Mesodermal cell (in vitro differentiated cells): Measurements from ENCODE around the gene FBN3.

Source experiments
- H3K27ac ChIP-seq: 2 replicates; pipeline ENCODE4 v1.7.0; 2013; ENCODE audit warnings: mild to moderate bottlenecking, low read depth, low read length, moderate library complexity; ENCODE audit not compliant: severe bottlenecking
- H3K36me3 ChIP-seq: 2 replicates; pipeline ENCODE4 v1.7.1; 2013; ENCODE audit warnings: mild to moderate bottlenecking, low read length, moderate library complexity; ENCODE audit not compliant: control insufficient read depth, insufficient read depth
- H3K4me1 ChIP-seq: one replicate; pipeline ENCODE4 v1.7.1; 2013; ENCODE audit warnings: mild to moderate bottlenecking, low read length; ENCODE audit not compliant: insufficient read depth, control insufficient read depth, poor library complexity, severe bottlenecking
- H3K4me3 ChIP-seq: 2 replicates; pipeline ENCODE4 v1.7.0; 2013; ENCODE audit warnings: low read length, control low read depth, mild to moderate bottlenecking; ENCODE audit not compliant: insufficient read depth, poor library complexity, severe bottlenecking; ENCODE audit errors: extremely low read depth
- H3K9me3 ChIP-seq: 2 replicates; pipeline ENCODE4 v1.7.1; 2013; ENCODE audit warnings: mild to moderate bottlenecking, low read length, moderate library complexity; ENCODE audit not compliant: control insufficient read depth
- WGBS, 2 experiments: methylation state at CpG; one replicate each; pipeline ENCODE4 v1.1.5; 2013; ENCODE audit warnings: missing lambda C conversion rate in 2 of 2; ENCODE audit not compliant: insufficient coverage in 2 of 2; 5-methylcytosine and 5-hydroxymethylcytosine counted together

Gene FBN3

GRCh38 chr19:8116437-8117293 is 32.7 kb downstream of the FBN3 start:
- Histone ChIP-seq H3K4me3 (no peak overlapping the region), H3K36me3 (no peaks in the 10 kb centered on the region), H3K4me1 (no peaks in the 10 kb centered on the region), H3K27ac (no peak overlapping the region), H3K9me3 (no peaks in the 10 kb centered on the region)
- WGBS, 2 experiments, result 88 to 90% methylated on average over 11 to 15 of the region's 23 CpGs

GRCh38 chr19:8115805-8116396 is 33.5 kb downstream of the FBN3 start:
- Histone ChIP-seq H3K27ac (no peak overlapping the region), H3K4me3 (no peak overlapping the region), H3K4me1 (no peaks in the 10 kb centered on the region), H3K36me3 (no peaks in the 10 kb centered on the region), H3K9me3 (no peaks in the 10 kb centered on the region)
- WGBS, 2 experiments, result 96% methylated on average over 4 to 5 of the region's 6 CpGs

- Histone ChIP-seq H3K4me3 (no peak overlapping the region), H3K4me1 (peaks cover 4% of the 10 kb centered on the region), H3K36me3 (peaks cover 3% of the 10 kb centered on the region), H3K9me3 (no peaks in the 10 kb centered on the region), H3K27ac (no peak overlapping the region)
- 78 to 84% methylated on average over 3 to 5 of the region's 5 CpGs for WGBS, 2 experiments
Observed at GRCh38 chr19:8113017-8113416, 36.4 kb downstream of the FBN3 start.

GRCh38 chr19:8111376-8111775 is 38.0 kb downstream of the FBN3 start:
- 87 to 93% methylated on average over 8 to 12 of the region's 16 CpGs for WGBS, 2 experiments

DNA sequence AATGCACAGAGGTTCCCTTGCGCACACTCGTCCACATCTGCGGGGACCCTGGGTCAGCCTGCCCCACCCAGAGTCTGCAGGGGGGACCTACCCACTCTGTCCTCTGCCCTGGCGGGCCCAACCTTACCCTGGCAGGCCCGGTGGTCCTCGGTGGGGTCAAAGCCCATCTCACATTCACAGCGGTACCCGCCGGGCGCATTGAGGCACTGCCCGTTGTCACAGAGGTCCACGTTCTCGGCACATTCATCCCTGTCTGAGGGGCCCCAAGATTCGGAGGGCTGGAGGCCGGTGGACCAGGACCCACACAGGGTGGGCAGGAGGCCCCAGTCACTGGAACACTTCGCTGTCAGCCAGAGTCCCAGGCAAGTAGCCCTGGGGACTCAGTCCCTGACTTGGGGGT is 38.5 kb downstream of the FBN3 start:
- no peak overlapping the region for H3K4me3 ChIP-seq
- no peaks in the 10 kb centered on the region for H3K9me3 ChIP-seq
- 95 to 96% methylated on average over 14 of the region's 16 CpGs for WGBS, 2 experiments
- H3K36me3 ChIP-seq, result peaks cover 11% of the 10 kb centered on the region
- peaks cover 4% of the 10 kb centered on the region for H3K4me1 ChIP-seq
- no peak overlapping the region for H3K27ac ChIP-seq

More at GRCh38 chr19:8111376-8111775, 38.0 kb downstream of the FBN3 start:
- peaks cover 11% of the 10 kb centered on the region for H3K36me3 ChIP-seq
- peaks cover 4% of the 10 kb centered on the region for H3K4me1 ChIP-seq
- no peak overlapping the region for H3K4me3 ChIP-seq
- no peak overlapping the region for H3K27ac ChIP-seq
- no peaks in the 10 kb centered on the region for H3K9me3 ChIP-seq

DNA sequence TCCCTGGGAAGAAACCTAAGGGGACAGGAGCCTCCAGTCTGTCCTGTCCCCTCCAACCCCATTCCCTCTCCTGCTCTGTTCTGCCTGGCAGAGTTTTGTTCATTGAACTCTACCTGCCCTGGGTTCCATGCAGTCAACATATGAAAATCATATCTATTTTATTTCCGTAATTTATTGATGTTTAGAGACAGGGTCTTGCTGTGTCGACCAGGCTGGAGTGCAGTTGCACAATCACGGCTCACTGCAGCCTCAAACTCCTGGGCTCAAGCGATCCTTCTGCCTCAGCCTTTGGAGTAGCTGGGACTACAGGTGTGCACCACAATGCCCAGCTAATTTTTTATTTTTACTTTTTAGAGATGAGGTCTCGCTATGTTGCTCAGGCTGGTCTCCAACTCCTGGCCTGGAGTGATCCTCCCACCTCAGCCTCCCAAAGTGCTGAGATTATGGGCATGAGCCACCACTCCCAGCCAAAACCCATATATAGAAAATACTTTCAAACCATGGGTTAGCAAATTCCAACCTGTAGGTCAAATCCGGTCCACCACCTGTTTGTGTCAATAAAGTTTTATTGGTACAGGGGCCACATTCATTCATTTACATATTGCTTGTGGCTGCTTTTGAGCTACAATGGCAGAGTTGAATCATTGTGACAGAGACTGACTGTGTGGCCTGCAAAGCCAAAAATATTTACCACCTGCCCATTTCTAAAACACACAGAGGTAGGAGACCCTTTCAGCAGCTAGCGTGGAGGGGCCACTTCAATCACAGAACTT is 39.3 kb downstream of the FBN3 start:
- no peaks in the 10 kb centered on the region for H3K9me3 ChIP-seq
- 87 to 91% methylated on average over 5 of the region's 7 CpGs for WGBS, 2 experiments
- H3K36me3 ChIP-seq, result peaks cover 15% of the 10 kb centered on the region
- H3K4me1 ChIP-seq, result peaks cover 4% of the 10 kb centered on the region
- no peak overlapping the region for H3K27ac ChIP-seq
- no peak overlapping the region for H3K4me3 ChIP-seq

DNA sequence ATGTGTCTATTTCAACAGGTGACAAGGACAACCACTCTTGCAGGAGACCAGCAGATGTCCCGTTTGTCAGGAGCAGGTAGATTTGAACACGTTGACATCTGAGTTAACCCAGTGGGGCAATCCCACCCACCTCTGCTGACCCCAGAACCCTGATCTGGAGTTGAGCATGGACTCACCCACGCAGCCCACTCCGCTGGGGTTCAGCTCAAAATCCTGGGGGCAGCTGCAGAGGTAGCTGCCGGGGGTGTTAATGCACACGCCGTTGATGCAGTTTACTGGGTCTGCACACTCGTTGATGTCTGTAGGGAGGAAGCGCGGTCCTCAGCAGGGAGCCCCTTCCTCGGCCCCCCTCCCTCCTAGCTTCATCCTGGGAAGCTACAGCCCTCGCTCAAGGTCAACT is 39.9 kb downstream of the FBN3 start:
- H3K9me3 ChIP-seq, result no peaks in the 10 kb centered on the region
- H3K27ac ChIP-seq, result no peak overlapping the region
- H3K4me1 ChIP-seq, result peaks cover 4% of the 10 kb centered on the region
- 93 to 94% methylated on average over 7 to 12 of the region's 12 CpGs for WGBS, 2 experiments
- H3K36me3 ChIP-seq, result peaks cover 15% of the 10 kb centered on the region
- no peak overlapping the region for H3K4me3 ChIP-seq

- Histone ChIP-seq H3K27ac (no peak overlapping the region), H3K36me3 (peaks cover 15% of the 10 kb centered on the region), H3K4me3 (no peak overlapping the region)
Observed at GRCh38 chr19:8108560-8109445, 40.6 kb downstream of the FBN3 start.

GRCh38 chr19:8107301-8107903 is 42.0 kb downstream of the FBN3 start:
- H3K4me1 ChIP-seq, result peaks cover 4% of the 10 kb centered on the region
- 76 to 82% methylated on average over 2 of the region's 2 CpGs for WGBS, 2 experiments
- H3K27ac ChIP-seq, result no peak overlapping the region
- no peak overlapping the region for H3K4me3 ChIP-seq
- H3K36me3 ChIP-seq, result peaks cover 19% of the 10 kb centered on the region
- H3K9me3 ChIP-seq, result no peaks in the 10 kb centered on the region

More at GRCh38 chr19:8108560-8109445, 40.6 kb downstream of the FBN3 start:
- peaks cover 4% of the 10 kb centered on the region for H3K4me1 ChIP-seq
- H3K9me3 ChIP-seq, result no peaks in the 10 kb centered on the region
- 88 to 94% methylated on average over 17 to 18 of the region's 19 CpGs for WGBS, 2 experiments
